ENCODE measurements around the gene STARD9.

GRCh38 chr15:42728560-42728959 lies 153.2 kb downstream of the STARD9 start:
- TF ChIP-seq POLR2A (IDR thresholded peaks at IDR 0.05; ENCODE audit: low read depth, low read length) = no peak
- TF ChIP-seq TCF7 (IDR thresholded peaks at IDR 0.05; ENCODE audit: borderline replicate concordance) = no peak
- TF ChIP-seq NR2C2 (IDR thresholded peaks at IDR 0.05; ENCODE audit: borderline replicate concordance, control insufficient read depth, insufficient read length, low read depth) = no peak
- TF ChIP-seq SREBF1 (IDR thresholded peaks at IDR 0.05; ENCODE audit: low read length) = no peak
- no peak for TF ChIP-seq TCF12 (IDR thresholded peaks at IDR 0.05; ENCODE audit: low read depth, low read length)
- no peak for TF ChIP-seq SIN3A (IDR thresholded peaks at IDR 0.05; ENCODE audit: low read depth, low read length)
- no peak for TF ChIP-seq TAF1 (IDR thresholded peaks at IDR 0.05; ENCODE audit: borderline replicate concordance, low read depth, low read length)
- TF ChIP-seq SP1 (IDR thresholded peaks at IDR 0.05; ENCODE audit: low read depth, low read length) = no peak
- TF ChIP-seq PBX3 (IDR thresholded peaks at IDR 0.05; ENCODE audit: insufficient replicate concordance, low read depth, low read length) = no peak

Data from GM12878 (cell line).